Measurements from ENCODE around the gene KPNA6. TPM values are rescaled to one million over a fixed set of nuclear protein-coding genes. Genes with fewer than 3 reads are reported as not detected.

The KPNA6 gene
- total and polyA plus RNA-seq, 8 donors = 30.6 to 73.2 (median 35.2) TPM

GRCh38 chr1:32178380-32179192 is 70.7 kb downstream of the KPNA6 start:
- ATAC-seq = no peak

GRCh38 chr1:32179193-32179442 is 71.3 kb downstream of the KPNA6 start:
- peaks cover 0 to 27% of the 10 kb centered on the region in 2 donors for H3K36me3 ChIP-seq
- ATAC-seq (peak; percentile 9), DNase-seq (no peak)
- H3K27ac ChIP-seq = peak overlapping the region; percentile 94 to 95
- no peaks in the 10 kb centered on the region for H3K9me3 ChIP-seq
- H3K4me1 ChIP-seq = peaks cover 21 to 51% of the 10 kb centered on the region in 2 donors
- no peaks in the 10 kb centered on the region for H3K27me3 ChIP-seq
- intact Hi-C loops (cut with DNase I) = no loop called here
- TF ChIP-seq CTCF (IDR thresholded peaks at IDR 0.05) = no peak
- peak overlapping the region; percentile 62 to 80 for H3K4me3 ChIP-seq

More at GRCh38 chr1:32178380-32179192, 70.7 kb downstream of the KPNA6 start:
- H3K4me3 ChIP-seq = peak overlapping the region in 1 of 2 donors; percentile 80
- H3K27ac ChIP-seq = peak overlapping the region; percentile 94 to 95
- H3K27me3 ChIP-seq = no peaks in the 10 kb centered on the region
- no peaks in the 10 kb centered on the region for H3K9me3 ChIP-seq
- peaks cover 0 to 27% of the 10 kb centered on the region in 2 donors for H3K36me3 ChIP-seq
- TF ChIP-seq CTCF (IDR thresholded peaks at IDR 0.05) = no peak
- peaks cover 21 to 45% of the 10 kb centered on the region in 2 donors for H3K4me1 ChIP-seq
- intact Hi-C loops (cut with DNase I) = no loop called here
- no peak for DNase-seq

GRCh38 chr1:32179443-32180185 is 71.8 kb downstream of the KPNA6 start, which contains the start of gene TXLNA:
Gene TXLNA (plus strand): TSS chr1:32179675. CDS start chr1:32180346, 671 bp downstream.
- DNase-seq (peak; percentile 87 to 99 (median 94)), ATAC-seq (peak; percentile 95)
- Histone ChIP-seq H3K27me3 (no peaks in the 10 kb centered on the region), H3K9me3 (no peaks in the 10 kb centered on the region), H3K4me1 (peaks cover 21 to 56% of the 10 kb centered on the region in 2 donors), H3K4me3 (peak within 1 kb of the TSS; percentile 62 to 80), H3K36me3 (peaks cover 0 to 32% of the 10 kb centered on the region in 2 donors), H3K27ac (peak within 1 kb of the TSS; percentile 94 to 95)
- TF ChIP-seq CTCF (IDR thresholded peaks at IDR 0.05) = no peak
- intact Hi-C loops (cut with DNase I) = no loop called here

GRCh38 chr1:32180186-32181060 is 72.6 kb downstream of the KPNA6 start:
- intact Hi-C loops (cut with DNase I) = no loop called here
- Histone ChIP-seq H3K4me3 (peak overlapping the region; percentile 62 to 80), H3K9me3 (no peaks in the 10 kb centered on the region), H3K27ac (peak overlapping the region; percentile 94 to 95), H3K36me3 (peaks cover 0 to 40% of the 10 kb centered on the region in 2 donors), H3K27me3 (no peaks in the 10 kb centered on the region), H3K4me1 (peaks cover 21 to 63% of the 10 kb centered on the region in 2 donors)
- TF ChIP-seq CTCF (IDR thresholded peaks at IDR 0.05) = no peak
- ATAC-seq (peak; percentile 56), DNase-seq (peak in 3 of 4 donors; percentile 46 to 86 (median 52))

All from left lung (tissue), 10 donors.